Stimulated activated CD8-positive, alpha-beta memory T cell treated with anti-CD3 and anti-CD28 coated beads, Interleukin-7, amount 100 ng/mL, for 4 hours (primary cell): ENCODE measurements around the gene HDAC11.

Source experiments
- DNase-seq, 2 donors: peaks; one replicate each; pipeline ENCODE4 v3.0.0-alpha.2; 2020; ENCODE audit warnings: low read depth in 2 of 2

The HDAC11 gene

GRCh38 chr3:13540297-13540995, 60.3 kb downstream of the HDAC11 start:
- DNase-seq: no peak

GRCh38 chr3:13541691-13542090, 61.6 kb downstream of the HDAC11 start:
- no peak for DNase-seq

GRCh38 chr3:13542142-13542541, 62.0 kb downstream of the HDAC11 start:
- DNase-seq: no peak

- no peak for DNase-seq
Observed at GRCh38 chr3:13543253-13543652, 63.1 kb downstream of the HDAC11 start.

DNA sequence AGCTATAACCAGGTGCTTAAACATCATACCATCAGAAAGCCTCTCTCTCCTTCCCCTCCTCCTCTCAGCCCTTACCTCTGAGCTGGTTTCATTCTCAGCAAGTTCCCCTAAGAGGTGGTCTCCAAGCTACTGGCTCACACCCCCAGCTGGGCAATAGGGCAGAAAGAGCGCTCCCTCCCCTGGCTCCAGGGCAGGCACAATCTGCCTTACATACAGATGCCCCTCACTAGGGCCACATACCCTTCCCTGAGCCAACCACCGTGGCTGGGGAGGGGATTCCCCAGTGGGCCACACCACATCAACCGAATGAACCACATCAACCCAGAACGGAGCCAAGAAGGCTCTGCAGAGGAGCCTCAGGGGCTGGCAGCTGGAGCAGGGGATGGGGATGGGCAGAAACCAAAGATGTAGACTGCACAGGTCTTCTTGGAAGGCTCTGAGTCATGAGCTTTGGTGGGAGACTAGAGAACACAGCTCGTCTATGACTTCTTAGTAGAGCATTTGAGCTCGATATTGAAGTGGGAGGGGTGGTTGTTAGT, 64.3 kb downstream of the HDAC11 start:
- DNase-seq: peak; percentile 53 to 59

DNA sequence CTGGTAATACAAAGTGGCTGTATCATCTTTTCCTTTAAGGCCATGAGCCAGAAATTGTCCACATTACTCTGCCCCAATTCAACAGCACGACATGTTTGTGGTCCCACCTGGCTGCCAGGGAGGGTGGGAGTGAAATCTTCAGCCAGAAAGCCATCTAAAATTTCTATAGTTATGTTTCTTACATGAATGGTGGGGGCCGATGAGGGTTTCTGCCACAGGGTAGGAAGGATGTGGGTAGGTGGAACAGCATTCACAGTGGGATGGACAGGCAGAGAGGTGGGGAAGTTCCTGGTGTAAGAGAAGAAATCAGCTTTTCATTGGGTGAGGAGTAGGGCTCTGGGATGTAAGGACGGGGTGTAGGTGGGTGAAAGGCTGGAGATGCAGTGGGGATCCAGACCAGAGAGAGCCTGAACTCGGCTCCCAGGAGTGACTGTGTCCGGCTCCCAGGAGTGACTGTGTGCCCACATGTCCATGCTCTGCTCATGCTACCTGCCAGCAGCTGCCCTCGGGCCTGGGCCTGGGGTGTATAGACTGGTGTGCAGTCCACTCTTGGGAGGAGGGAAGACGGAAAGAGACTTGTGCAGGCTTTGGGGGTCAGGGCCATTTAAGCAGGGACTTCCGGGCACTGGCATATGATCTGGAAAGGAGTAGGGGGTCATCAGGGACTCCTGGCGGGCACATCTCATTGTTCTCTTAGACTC, 65.0 kb downstream of the HDAC11 start:
- DNase-seq: no peak

DNA sequence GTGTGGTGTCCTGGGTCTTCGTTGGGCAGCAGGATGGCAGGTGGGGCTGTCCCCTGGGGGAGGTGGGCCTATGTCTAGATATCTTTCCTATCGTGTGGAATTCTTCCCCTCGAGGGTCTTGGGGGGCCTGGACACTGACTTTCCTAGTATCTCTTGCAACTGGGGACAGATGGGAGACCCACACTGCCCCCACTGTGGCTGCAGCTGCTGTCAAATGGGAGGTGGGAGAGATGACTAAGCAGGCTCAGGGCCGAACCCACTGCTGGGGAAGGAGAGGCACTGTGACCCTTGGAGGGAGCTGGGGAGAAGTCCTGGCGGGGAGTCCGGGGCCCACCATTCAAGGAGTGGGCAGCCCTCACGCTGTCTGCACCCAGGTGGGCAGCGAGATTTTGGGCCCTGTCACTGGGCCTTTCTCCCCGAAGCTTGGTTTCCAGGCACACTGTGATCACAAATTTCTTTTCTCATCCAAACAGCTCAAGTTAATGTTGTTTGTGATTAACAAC, 65.9 kb downstream of the HDAC11 start:
- no peak for DNase-seq

GRCh38 chr3:13546667-13547171, 66.6 kb downstream of the HDAC11 start:
- no peak for DNase-seq

DNA sequence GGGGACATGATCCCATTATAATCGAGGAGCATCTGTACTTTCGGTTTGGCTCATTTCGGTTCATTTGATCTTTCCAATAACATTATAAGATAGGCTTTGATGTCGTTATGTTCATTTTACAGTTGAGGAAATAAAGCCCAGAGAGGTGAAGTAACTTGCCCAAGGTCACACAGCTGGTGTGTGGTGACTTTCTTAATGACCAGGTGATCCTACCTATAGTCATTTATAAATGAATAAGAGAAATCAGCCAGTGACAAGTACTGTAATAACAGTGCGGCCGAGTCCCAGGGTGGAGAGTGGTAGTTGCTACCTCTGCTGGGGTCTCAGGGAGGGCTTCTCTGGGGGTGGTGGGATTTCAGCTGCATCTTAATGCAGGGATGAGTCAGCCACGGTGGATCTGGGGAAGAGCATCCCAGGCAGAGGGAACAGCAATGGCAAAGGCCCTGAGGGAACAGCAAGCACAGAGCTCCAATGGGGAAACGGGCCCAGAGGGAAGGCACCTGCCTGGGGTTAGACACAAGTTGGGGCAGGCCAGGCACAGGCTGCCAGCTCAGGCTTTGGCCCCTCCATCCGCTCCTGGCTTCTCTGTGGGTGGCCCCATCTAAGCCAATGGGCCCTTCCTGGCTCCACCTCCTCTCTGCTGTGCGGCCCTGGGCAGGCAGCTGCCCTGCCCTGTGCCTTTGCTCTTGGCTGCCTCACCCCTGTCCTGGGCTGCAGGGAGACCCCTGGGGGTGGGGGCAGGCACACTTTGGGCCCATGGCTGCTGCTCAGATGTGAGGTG, 67.7 kb downstream of the HDAC11 start:
- no peak for DNase-seq

- DNase-seq: peak in 1 of 2 donors; percentile 13
Observed at GRCh38 chr3:13548696-13549622, 68.9 kb downstream of the HDAC11 start, which contains the start of gene FBLN2. Gene FBLN2, plus strand, starts transcription at chr3:13549125. Its CDS starts 21,231 bp downstream, at chr3:13570356.

- peak in 1 of 2 donors; percentile 18 for DNase-seq
Observed at GRCh38 chr3:13549623-13550422, 69.7 kb downstream of the HDAC11 start.

- no peak for DNase-seq
Observed at GRCh38 chr3:13550423-13550690, 70.3 kb downstream of the HDAC11 start.

- DNase-seq: no peak
Observed at GRCh38 chr3:13550791-13551360, 70.8 kb downstream of the HDAC11 start.

DNA sequence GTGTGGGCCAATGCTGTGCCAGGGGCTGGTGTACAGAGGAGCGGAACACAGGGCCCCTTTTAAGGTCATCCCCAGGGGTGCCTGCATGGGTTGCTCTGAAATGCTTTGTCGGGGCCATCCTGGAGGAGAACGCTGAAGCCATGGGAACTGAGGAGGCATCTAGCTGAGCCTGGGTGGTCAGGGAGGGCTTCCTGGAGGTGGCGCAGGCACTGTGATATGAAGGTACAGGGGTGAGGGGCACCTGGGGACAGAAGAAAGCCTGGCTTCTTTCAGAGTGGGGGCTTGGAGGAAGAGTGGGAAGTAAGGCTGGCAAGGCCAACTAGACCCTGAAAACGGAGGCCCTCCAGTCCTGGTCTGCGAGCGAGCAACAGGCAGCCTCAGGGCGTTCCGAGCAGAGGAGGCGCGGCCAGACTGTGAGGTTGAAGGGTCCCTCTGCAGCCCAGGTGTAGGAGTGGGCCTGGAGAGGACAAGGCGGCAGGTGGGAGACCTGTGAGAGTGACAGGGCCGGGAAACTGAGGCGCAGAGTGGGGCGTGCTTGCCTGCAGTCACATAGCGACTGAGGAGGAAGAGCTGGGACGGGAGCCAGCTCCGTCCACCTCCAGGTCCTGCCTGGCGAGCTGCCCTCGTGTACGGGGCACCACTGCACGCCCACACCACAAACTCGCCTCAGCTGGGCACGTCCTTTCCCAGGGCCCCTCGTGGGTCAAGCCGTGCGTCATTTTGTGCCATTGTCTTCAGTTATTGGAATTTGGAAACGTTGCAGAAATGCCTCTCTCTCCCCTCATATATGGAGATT, 72.9 kb downstream of the HDAC11 start:
- DNase-seq: no peak

DNA sequence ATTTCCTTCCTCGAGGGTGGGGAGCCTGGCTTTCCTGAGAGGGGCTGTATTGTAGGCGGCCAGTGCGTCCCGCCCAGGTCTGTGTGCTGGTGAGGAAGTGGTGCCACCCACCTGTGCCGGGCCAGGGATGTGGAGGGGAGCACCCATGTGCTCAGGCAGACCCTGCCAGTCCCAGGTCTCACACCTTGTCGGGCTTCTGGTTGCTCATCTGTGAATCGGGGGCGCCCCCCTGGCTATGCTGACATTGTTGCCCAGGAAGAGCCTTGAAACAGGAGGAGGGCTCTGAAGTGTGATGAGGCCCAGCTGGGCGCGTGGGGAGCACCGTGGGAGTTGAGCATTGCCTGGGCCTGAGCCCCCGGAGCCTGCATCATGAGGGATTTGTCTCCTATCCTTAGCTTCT, 73.6 kb downstream of the HDAC11 start:
- no peak for DNase-seq

DNA sequence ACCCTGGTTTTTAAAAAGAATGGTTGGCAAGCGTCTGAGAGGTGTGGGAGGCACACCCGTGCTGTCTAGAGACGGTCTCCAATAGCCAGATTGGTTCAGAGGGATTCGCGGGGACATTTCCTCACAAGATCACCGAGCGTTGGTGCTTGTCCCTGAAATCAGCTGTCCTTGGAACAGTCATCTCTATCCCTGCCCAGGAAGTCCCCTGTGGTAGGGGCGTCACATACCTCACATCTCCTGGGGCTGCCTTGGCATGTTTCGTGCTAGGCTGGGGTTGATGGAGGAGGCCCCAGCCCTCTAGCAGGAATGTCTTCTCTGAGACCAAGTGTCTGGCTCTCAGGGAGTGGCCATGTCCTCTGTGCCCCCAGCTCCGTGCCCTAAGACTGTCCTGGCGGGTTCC, 75.6 kb downstream of the HDAC11 start:
- DNase-seq: no peak
